Putamen (tissue), 1 donor: ENCODE measurements around the gene SYNJ2BP.

Experiments used
- DNase-seq: peaks from one replicate; pipeline ENCODE4 v3.0.0-alpha.2; 2016; ENCODE audit warnings: low spot score

The SYNJ2BP gene

DNA sequence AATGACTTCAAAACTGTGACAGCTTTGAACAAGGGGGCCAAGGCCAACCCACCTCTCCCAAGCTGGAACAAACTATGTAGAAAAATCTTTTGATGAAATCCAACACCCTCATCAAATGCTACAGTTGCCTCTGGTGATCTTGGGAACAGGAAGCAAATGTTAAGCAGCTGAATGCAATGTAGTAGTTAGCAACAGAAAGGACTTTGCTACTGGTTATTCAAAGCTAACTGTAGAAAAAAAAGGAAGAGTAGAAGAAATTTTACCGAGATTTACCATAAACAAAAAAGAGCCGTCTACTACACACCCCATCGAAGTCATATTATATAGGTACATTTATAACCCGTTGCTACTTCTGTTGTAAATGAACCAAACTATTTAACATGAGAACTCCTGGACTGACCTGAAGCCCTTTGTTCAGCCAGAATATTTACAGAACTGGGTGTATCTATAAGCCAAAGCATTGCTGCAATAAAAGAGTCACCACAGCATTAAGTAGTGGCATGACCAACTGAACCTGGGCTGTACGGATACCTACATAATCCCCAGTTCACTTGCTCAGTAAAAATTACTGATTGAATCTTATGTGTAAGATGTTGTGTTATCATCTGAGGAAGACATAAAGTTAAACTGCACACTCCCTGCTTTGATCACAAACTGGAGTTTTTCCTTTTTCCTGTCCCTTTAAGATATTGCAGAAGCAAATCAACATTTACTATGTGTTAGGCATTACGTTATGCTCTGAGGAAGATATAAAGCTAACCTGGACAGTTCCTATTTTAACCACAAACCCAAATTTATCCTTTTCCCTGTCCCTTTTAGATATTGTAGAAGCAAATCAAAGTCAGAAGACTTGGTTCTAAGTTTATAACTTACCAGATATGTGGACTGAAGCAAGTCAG is 25.1 kb downstream of the SYNJ2BP start:
- DNase-seq, result no peak

DNA sequence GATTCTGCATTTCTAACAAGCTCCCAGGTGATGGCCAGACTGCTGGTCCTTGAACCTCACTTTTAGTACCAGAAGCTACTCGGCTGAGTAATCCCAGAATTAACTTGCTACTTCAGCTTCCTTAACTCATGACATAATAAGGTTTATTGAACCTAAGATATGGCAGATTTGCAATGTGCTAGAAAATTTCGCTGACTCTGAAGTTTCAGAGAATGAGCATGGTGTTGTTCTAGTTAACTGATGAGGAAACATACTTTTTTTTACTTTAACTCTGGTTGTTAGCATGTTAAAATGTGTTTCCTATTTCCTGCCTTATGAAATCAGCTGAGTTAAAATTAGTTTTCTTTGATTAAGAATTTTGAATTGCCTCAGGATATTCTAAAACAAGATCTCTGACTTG is 34.4 kb downstream of the SYNJ2BP start:
- DNase-seq, result no peak

- no peak for DNase-seq
These were observed 36.1 kb downstream of the SYNJ2BP start for GRCh38 chr14:70380824-70381223.

DNA sequence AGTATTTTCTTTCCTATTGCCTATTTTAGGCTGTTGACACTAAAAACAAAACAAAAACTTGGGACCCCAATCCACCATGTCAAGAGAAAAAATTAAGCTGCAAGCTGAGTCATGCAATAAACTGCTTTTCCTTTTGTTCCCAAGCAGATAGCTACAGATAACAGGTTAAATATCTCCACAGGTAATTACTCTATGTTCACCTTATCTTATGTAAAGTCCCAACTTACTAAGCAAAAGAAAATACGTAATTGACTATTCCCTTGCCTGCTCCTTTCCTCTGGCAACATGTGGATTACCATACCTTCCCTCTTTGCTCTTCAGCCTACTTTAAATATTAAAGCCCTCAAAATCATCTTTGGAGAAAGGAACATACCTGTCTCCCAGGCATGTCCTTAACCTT is 38.2 kb downstream of the SYNJ2BP start:
- DNase-seq, result no peak
